Mesenchymal stem cell (in vitro differentiated cells and primary cell): Measurements from ENCODE around the gene TPM1.

Experiments used
- DNase-seq: peaks from one replicate; pipeline ENCODE4 v3.0.0-alpha.2; 2013
- H2AFZ ChIP-seq: one replicate; pipeline ENCODE4 v1.6.1; 2013; ENCODE audit warnings: low read depth, mild to moderate bottlenecking, control low read depth, inconsistent platforms, low read length, moderate library complexity
- H2AK5ac ChIP-seq: 2 replicates; pipeline ENCODE4 v1.6.1; 2013; ENCODE audit warnings: low read length, moderate library complexity, mild to moderate bottlenecking, inconsistent platforms; ENCODE audit not compliant: severe bottlenecking
- H2BK120ac ChIP-seq: one replicate; pipeline ENCODE4 v1.6.1; 2013; ENCODE audit warnings: low read depth, mild to moderate bottlenecking, inconsistent platforms, low read length, moderate library complexity
- H2BK12ac ChIP-seq, 2 experiments: one replicate each; pipeline ENCODE4 v1.6.1; 2013; ENCODE audit warnings: inconsistent platforms in 2 of 2, low read length in 2 of 2, mild to moderate bottlenecking in 2 of 2, moderate library complexity in 2 of 2, control low read depth in 1 of 2
- H2BK15ac ChIP-seq: one replicate; pipeline ENCODE4 v1.6.1; 2013; ENCODE audit warnings: mild to moderate bottlenecking, low read depth, inconsistent platforms; ENCODE audit not compliant: poor library complexity, severe bottlenecking
- H2BK5ac ChIP-seq: 2 replicates; pipeline ENCODE4 v1.6.1; 2013; ENCODE audit warnings: low read depth, mild to moderate bottlenecking, low read length, control low read depth, inconsistent platforms; ENCODE audit not compliant: poor library complexity, severe bottlenecking
- H3K14ac ChIP-seq, 2 experiments: one replicate each; pipeline ENCODE4 v1.6.1; 2013; ENCODE audit warnings: inconsistent platforms in 2 of 2, low read length in 2 of 2, control low read depth in 1 of 2, mild to moderate bottlenecking in 1 of 2, moderate library complexity in 1 of 2
- H3K18ac ChIP-seq, 2 experiments: one replicate each; pipeline ENCODE4 v1.6.1; 2013; ENCODE audit warnings: inconsistent platforms in 2 of 2, low read length in 2 of 2, control low read depth in 1 of 2, low read depth in 1 of 2, mild to moderate bottlenecking in 1 of 2
- H3K23ac ChIP-seq, 2 experiments: one replicate each; pipeline ENCODE4 v1.6.1; 2013; ENCODE audit warnings: inconsistent platforms in 2 of 2, low read length in 2 of 2, mild to moderate bottlenecking in 2 of 2, moderate library complexity in 2 of 2, control low read depth in 1 of 2
- H3K27ac ChIP-seq: 2 replicates; pipeline ENCODE4 v1.5.1; 2013; ENCODE audit warnings: mild to moderate bottlenecking, moderate library complexity, low read length, control low read depth, inconsistent platforms; ENCODE audit not compliant: poor library complexity, severe bottlenecking
- H3K27me3 ChIP-seq, 2 experiments: 2 replicates each; pipeline versions ENCODE4 v1.6.1 to v1.7.0; 2013; ENCODE audit warnings: low read length in 2 of 2, mild to moderate bottlenecking in 2 of 2, moderate library complexity in 2 of 2, control low read depth in 1 of 2, inconsistent platforms in 1 of 2; ENCODE audit not compliant: control insufficient read depth in 1 of 2, insufficient read depth in 1 of 2
- H3K36me3 ChIP-seq, 2 experiments: 2 replicates each; pipeline versions ENCODE4 v1.6.1 to v1.7.0; 2013; ENCODE audit warnings: low read length in 2 of 2, control low read depth in 1 of 2, inconsistent platforms in 1 of 2, low read depth in 1 of 2, mild to moderate bottlenecking in 1 of 2; ENCODE audit not compliant: insufficient read depth in 2 of 2, control insufficient read depth in 1 of 2
- H3K4ac ChIP-seq, 2 experiments: one replicate each; pipeline ENCODE4 v1.6.1; 2013; ENCODE audit warnings: inconsistent platforms in 2 of 2, low read length in 2 of 2, mild to moderate bottlenecking in 2 of 2, moderate library complexity in 2 of 2, control low read depth in 1 of 2, low read depth in 1 of 2
- H3K4me1 ChIP-seq: 2 replicates; pipeline ENCODE4 v1.6.1; 2013; ENCODE audit warnings: low read depth, low read length, control low read depth; ENCODE audit not compliant: control insufficient read depth, insufficient read depth
- H3K4me2 ChIP-seq: 2 replicates; pipeline ENCODE4 v1.6.1; 2013; ENCODE audit warnings: low read length, mild to moderate bottlenecking, inconsistent platforms; ENCODE audit not compliant: poor library complexity, severe bottlenecking
- H3K4me3 ChIP-seq, 2 experiments: 2 replicates each; pipeline versions ENCODE4 v1.5.1 to v1.7.0; 2013; ENCODE audit warnings: low read length in 2 of 2, mild to moderate bottlenecking in 2 of 2, control low read depth in 1 of 2, low read depth in 1 of 2; ENCODE audit not compliant: insufficient read depth in 1 of 2
- H3K79me1 ChIP-seq: replicated peaks from 2 replicates; pipeline ENCODE4 v1.6.1; 2013; ENCODE audit warnings: mild to moderate bottlenecking, control low read depth, low read length, inconsistent platforms; ENCODE audit not compliant: poor library complexity, severe bottlenecking
- H3K9ac ChIP-seq: 2 replicates; pipeline ENCODE4 v1.7.0; 2013; ENCODE audit warnings: mild to moderate bottlenecking, low read length, moderate library complexity
- H3K9me3 ChIP-seq: 2 replicates; pipeline ENCODE4 v1.7.0; 2013; ENCODE audit warnings: mild to moderate bottlenecking, low read length; ENCODE audit not compliant: control insufficient read depth
- H4K8ac ChIP-seq: one replicate; pipeline ENCODE4 v1.6.1; 2013; ENCODE audit warnings: inconsistent platforms, mild to moderate bottlenecking, low read length, moderate library complexity
- H4K91ac ChIP-seq: one replicate; pipeline ENCODE4 v1.6.1; 2013; ENCODE audit warnings: mild to moderate bottlenecking, low read length, inconsistent platforms
- WGBS: methylation state at CpG from one replicate; pipeline ENCODE4 v1.1.7; 2013; ENCODE audit warnings: mixed read lengths; 5-methylcytosine and 5-hydroxymethylcytosine counted together

The TPM1 gene

DNA sequence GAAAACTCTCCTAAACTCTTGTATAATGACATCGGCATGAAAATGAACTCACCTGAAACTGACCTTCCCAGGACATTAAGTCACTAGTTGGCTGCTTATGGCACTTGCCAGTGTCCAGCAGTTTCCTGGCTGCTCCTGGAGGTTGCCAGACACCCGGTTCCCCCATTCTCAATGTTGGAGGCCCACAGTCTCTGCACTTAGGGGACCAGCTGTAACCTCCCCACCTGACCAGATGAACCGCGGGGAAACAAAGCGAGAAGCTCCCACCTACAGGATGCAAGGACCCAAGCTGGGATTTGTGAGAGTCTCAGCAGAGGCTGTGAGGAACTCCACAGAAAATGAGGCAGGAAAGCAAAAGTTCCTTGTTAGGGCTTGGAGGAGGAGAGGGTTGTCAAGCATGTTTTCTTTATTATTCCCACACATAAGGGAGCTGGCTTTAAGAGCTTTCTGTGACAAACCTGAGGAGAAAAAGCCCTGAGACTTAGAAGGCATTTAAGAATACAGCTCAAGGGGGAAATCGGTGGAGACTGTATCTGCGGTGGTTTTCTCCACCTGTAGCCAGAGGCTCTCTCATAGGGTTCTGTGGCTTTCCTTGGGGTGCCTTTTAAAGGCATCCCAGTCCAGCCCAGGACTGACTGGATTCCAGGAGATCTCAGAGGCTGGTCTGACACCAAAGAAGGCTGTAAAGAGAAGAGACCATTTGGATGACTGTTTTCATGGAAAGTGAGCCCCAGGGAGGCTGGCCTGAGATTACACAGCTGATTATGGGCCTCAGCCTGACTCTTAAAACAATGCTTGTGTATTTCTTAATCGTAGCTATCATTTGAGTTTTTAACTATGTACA lies 4.6 kb downstream of the TPM1 start:
- Histone ChIP-seq H3K23ac (peak overlapping the region in 1 of 2 experiments; percentile 5), H3K4me1 (peaks cover 4% of the 10 kb centered on the region), H2BK120ac (no peak overlapping the region)

DNA sequence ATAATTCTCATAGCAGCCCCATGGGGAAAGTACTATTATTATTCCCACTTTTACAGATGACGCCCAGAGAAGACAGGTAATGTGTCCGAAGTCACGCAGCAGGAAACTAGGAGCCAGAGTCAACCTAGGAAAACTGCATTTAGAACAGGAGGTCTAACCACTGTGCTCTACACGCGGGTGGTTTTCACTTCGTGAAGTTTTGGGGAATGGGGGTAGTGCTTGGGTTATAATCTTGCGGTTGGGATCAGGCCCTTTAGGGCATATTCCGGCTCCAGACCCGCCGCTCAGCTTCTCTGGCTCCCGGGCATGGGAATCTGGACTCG lies 5.2 kb downstream of the TPM1 start:
- H3K36me3 ChIP-seq, result peaks cover 0 to 38% of the 10 kb centered on the region in 2 experiments
- no peak overlapping the region for H3K14ac ChIP-seq
- peak overlapping the region; percentile 100 for H3K27ac ChIP-seq
- peak overlapping the region; percentile 79 for H2BK5ac ChIP-seq
- H3K4me2 ChIP-seq, result peak overlapping the region; percentile 86
- no peak overlapping the region for H4K91ac ChIP-seq
- peak overlapping the region; percentile 74 to 93 for H3K4me3 ChIP-seq
- no peak overlapping the region for H2BK15ac ChIP-seq
- peak overlapping the region in 1 of 2 experiments; percentile 47 for H3K4ac ChIP-seq
- no peak overlapping the region for H2AFZ ChIP-seq
- no peaks in the 10 kb centered on the region for H3K27me3 ChIP-seq
- no peak overlapping the region for H4K8ac ChIP-seq
- peak overlapping the region in 1 of 2 experiments; percentile 75 for H2BK12ac ChIP-seq
- peak overlapping the region; percentile 93 for H3K9ac ChIP-seq
- 20% methylated on average over 12 of the region's 12 CpGs for WGBS
- H3K4me1 ChIP-seq, result peaks cover 6% of the 10 kb centered on the region
- peak overlapping the region; percentile 68 for H2AK5ac ChIP-seq
- no peak overlapping the region for H2BK120ac ChIP-seq
- H3K23ac ChIP-seq, result no peak overlapping the region
- H3K18ac ChIP-seq, result peak overlapping the region in 1 of 2 experiments; percentile 89
- no peak for DNase-seq
- no peaks in the 10 kb centered on the region for H3K9me3 ChIP-seq
- H3K79me1 ChIP-seq, result no peaks in the 10 kb centered on the region

More for the DNA sequence above, 4.6 kb downstream of the TPM1 start:
- no peak overlapping the region for H2BK12ac ChIP-seq
- peak overlapping the region; percentile 1 to 6 for H3K18ac ChIP-seq
- peak overlapping the region; percentile 86 for H3K4me2 ChIP-seq
- H3K9ac ChIP-seq, result peak overlapping the region; percentile 93
- no peaks in the 10 kb centered on the region for H3K79me1 ChIP-seq
- no peaks in the 10 kb centered on the region for H3K27me3 ChIP-seq
- peaks cover 0 to 36% of the 10 kb centered on the region in 2 experiments for H3K36me3 ChIP-seq
- peak overlapping the region in 1 of 2 experiments; percentile 47 for H3K4ac ChIP-seq
- H4K8ac ChIP-seq, result peak overlapping the region; percentile 38
- H2BK15ac ChIP-seq, result no peak overlapping the region
- H2AFZ ChIP-seq, result no peak overlapping the region
- peak overlapping the region; percentile 18 to 93 for H3K4me3 ChIP-seq
- peak overlapping the region; percentile 100 for H3K27ac ChIP-seq
- peak overlapping the region; percentile 9 for H2AK5ac ChIP-seq
- no peaks in the 10 kb centered on the region for H3K9me3 ChIP-seq
- peak overlapping the region; percentile 21 for H2BK5ac ChIP-seq
- peak; percentile 72 for DNase-seq
- WGBS, result 71% methylated on average over 8 of the region's 8 CpGs
- H3K14ac ChIP-seq, result no peak overlapping the region
- H4K91ac ChIP-seq, result no peak overlapping the region

DNA sequence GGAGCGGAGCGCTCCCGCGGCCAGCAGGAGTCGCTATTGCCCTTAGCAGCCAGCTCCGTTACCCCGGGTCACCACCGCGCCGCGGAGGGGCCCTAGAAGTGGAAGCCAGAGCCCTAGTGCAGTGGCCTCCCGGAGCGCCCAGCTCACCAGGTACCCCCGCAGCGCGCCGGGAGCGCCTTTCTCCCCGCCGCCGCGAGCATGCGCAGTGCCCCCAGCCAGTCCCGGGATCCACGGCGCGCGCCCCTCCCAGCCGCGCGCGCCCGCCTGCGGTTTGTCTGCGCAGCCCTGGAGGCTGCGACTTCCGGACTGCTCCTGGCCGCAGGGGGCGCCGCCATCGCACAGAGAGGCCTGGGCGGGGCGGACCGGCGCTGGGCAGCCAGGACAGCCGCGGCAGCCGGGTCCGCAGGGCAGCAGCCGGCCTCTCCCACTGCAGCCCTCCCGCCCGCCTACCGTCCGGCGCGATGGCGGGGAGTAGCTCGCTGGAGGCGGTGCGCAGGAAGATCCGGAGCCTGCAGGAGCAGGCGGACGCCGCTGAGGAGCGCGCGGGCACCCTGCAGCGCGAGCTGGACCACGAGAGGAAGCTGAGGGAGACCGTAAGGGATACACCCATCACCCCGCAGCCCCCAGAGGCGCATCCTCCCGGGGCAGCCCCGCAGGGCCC lies 5.7 kb downstream of the TPM1 start:
- Histone ChIP-seq H3K9me3 (no peaks in the 10 kb centered on the region), H3K14ac (peak overlapping the region in 1 of 2 experiments; percentile 98), H3K18ac (peak overlapping the region; percentile 92 to 98), H2BK12ac (peak overlapping the region; percentile 59 to 94), H2BK5ac (peak overlapping the region; percentile 79), H3K23ac (peak overlapping the region in 1 of 2 experiments; percentile 96), H2AFZ (peak overlapping the region; percentile 86), H3K27ac (peak overlapping the region; percentile 100), H4K91ac (peak overlapping the region; percentile 92), H3K4me3 (peak overlapping the region; percentile 74 to 93), H2BK15ac (peak overlapping the region; percentile 71), H2BK120ac (peak overlapping the region; percentile 64), H3K4me2 (peak overlapping the region; percentile 86), H3K9ac (peak overlapping the region; percentile 93), H3K4me1 (peaks cover 8% of the 10 kb centered on the region), H2AK5ac (no peak overlapping the region), H4K8ac (peak overlapping the region; percentile 66), H3K79me1 (no peaks in the 10 kb centered on the region), H3K4ac (peak overlapping the region; percentile 95 to 100), H3K36me3 (peaks cover 0 to 38% of the 10 kb centered on the region in 2 experiments), H3K27me3 (no peaks in the 10 kb centered on the region)
- DNase-seq, result peak; percentile 94
- WGBS, result under 1% methylated on average over 53 of the region's 75 CpGs
